Measurements from ENCODE around the gene HELZ. TPM values are rescaled to one million over a fixed set of nuclear protein-coding genes. Genes with fewer than 3 reads are reported as not detected.

Gene HELZ
- total RNA-seq, 4 donors from 2014 or later = 14.7 to 122 (median 45.9) TPM

- no peaks in the 10 kb centered on the region for H3K4me1 ChIP-seq
- no peak overlapping the region for H3K27ac ChIP-seq
- no peak for DNase-seq
- no peak overlapping the region for H3K4me3 ChIP-seq
- TF ChIP-seq POLR2A (IDR thresholded peaks at IDR 0.05) = no peak
- no peak for TF ChIP-seq CTCF (IDR thresholded peaks at IDR 0.05)
- H3K9me3 ChIP-seq = no peaks in the 10 kb centered on the region
- no peaks in the 10 kb centered on the region for H3K27me3 ChIP-seq
- H3K36me3 ChIP-seq = no peaks in the 10 kb centered on the region
- intact Hi-C loops (cut with DNase I; ENCODE audit: low total_unique reads) = no loop called here
Measured at GRCh38 chr17:67119102-67119501, 125.9 kb downstream of the HELZ start.

- DNase-seq = no peak
- no peaks in the 10 kb centered on the region for H3K36me3 ChIP-seq
- H3K9me3 ChIP-seq = no peaks in the 10 kb centered on the region
- no peaks in the 10 kb centered on the region for H3K27me3 ChIP-seq
- no peak overlapping the region for H3K27ac ChIP-seq
- intact Hi-C loops (cut with DNase I; ENCODE audit: low total_unique reads) = no loop called here
- H3K4me3 ChIP-seq = no peak overlapping the region
- no peak for TF ChIP-seq CTCF (IDR thresholded peaks at IDR 0.05)
- TF ChIP-seq POLR2A (IDR thresholded peaks at IDR 0.05) = no peak
- no peaks in the 10 kb centered on the region for H3K4me1 ChIP-seq
Measured at GRCh38 chr17:67116045-67116575, 128.9 kb downstream of the HELZ start.

GRCh38 chr17:67115401-67115800, 129.6 kb downstream of the HELZ start:
- H3K4me1 ChIP-seq = no peaks in the 10 kb centered on the region
- H3K4me3 ChIP-seq = no peak overlapping the region
- no peak overlapping the region for H3K27ac ChIP-seq
- H3K36me3 ChIP-seq = no peaks in the 10 kb centered on the region
- DNase-seq = no peak
- no peaks in the 10 kb centered on the region for H3K27me3 ChIP-seq
- intact Hi-C loops (cut with DNase I; ENCODE audit: low total_unique reads) = no loop called here
- no peaks in the 10 kb centered on the region for H3K9me3 ChIP-seq
- TF ChIP-seq POLR2A (IDR thresholded peaks at IDR 0.05) = no peak
- no peak for TF ChIP-seq CTCF (IDR thresholded peaks at IDR 0.05)

DNA sequence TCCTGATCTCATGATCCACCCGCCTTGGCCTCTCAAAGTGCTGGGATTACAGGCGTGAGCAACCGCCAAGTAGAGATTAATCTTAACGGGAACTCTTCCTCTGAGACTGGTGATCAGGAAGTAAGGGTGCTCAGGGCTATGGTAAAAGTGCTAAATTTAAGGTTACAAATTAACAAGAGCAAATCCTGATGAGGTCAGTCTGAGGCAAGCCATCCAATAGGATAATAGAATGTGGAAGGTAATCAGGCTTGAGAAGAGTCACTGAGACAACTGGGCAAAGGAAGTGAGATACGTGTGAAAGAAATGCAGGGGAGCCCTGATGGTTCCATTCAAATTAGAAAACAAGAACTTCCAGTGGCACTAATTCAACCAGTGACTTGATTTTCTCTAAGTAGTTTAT, 131.5 kb downstream of the HELZ start:
- no peaks in the 10 kb centered on the region for H3K4me1 ChIP-seq
- no peaks in the 10 kb centered on the region for H3K27me3 ChIP-seq
- intact Hi-C loops (cut with DNase I; ENCODE audit: low total_unique reads) = no loop called here
- H3K4me3 ChIP-seq = no peak overlapping the region
- no peaks in the 10 kb centered on the region for H3K9me3 ChIP-seq
- no peak for DNase-seq
- TF ChIP-seq CTCF (IDR thresholded peaks at IDR 0.05) = no peak
- no peaks in the 10 kb centered on the region for H3K36me3 ChIP-seq
- H3K27ac ChIP-seq = no peak overlapping the region

- no peaks in the 10 kb centered on the region for H3K9me3 ChIP-seq
- no peak overlapping the region for H3K27ac ChIP-seq
- H3K4me1 ChIP-seq = no peaks in the 10 kb centered on the region
- H3K27me3 ChIP-seq = no peaks in the 10 kb centered on the region
- TF ChIP-seq POLR2A (IDR thresholded peaks at IDR 0.05) (no peak), CTCF (IDR thresholded peaks at IDR 0.05) (no peak)
- intact Hi-C loops (cut with DNase I; ENCODE audit: low total_unique reads) = no loop called here
- H3K4me3 ChIP-seq = no peak overlapping the region
- no peak for DNase-seq
- H3K36me3 ChIP-seq = no peaks in the 10 kb centered on the region
Measured at GRCh38 chr17:67111808-67112207, 133.2 kb downstream of the HELZ start.
